Liver (tissue), 3 donors: ENCODE results near the gene JAKMIP1.

ENCODE experiments used
- EGR1 ChIP-seq, 2 donors: IDR thresholded peaks; 2 replicates each; pipeline ENCODE4 v1.6.1; 2016 to 2018; ENCODE audit warnings: antibody characterized with exemption in 2 of 2, low read depth in 2 of 2
- YY1 ChIP-seq: IDR thresholded peaks from 2 replicates; pipeline ENCODE4 v1.6.1; 2016; ENCODE audit warnings: antibody characterized with exemption, mild to moderate bottlenecking
- TF ChIP-seq, protein P1 (sequence below): fragments of 150-350 bp; IDR thresholded peaks from 2 replicates; pipeline ENCODE4 v1.5.1; 2017; ENCODE audit warnings: improper control_type of control experiment, low read depth, low read length; ENCODE audit not compliant: missing input control
- TF ChIP-seq, protein P2 (sequence below): IDR thresholded peaks from 2 replicates; pipeline ENCODE4 v1.6.1; 2016; ENCODE audit warnings: antibody characterized with exemption, mild to moderate bottlenecking
- donor health status: healthy.
- donor health status: healthy.

GRCh38 chr4:6205973-6206372 lies 5.6 kb upstream of the JAKMIP1 start:
- TF ChIP-seq, protein P1, sequence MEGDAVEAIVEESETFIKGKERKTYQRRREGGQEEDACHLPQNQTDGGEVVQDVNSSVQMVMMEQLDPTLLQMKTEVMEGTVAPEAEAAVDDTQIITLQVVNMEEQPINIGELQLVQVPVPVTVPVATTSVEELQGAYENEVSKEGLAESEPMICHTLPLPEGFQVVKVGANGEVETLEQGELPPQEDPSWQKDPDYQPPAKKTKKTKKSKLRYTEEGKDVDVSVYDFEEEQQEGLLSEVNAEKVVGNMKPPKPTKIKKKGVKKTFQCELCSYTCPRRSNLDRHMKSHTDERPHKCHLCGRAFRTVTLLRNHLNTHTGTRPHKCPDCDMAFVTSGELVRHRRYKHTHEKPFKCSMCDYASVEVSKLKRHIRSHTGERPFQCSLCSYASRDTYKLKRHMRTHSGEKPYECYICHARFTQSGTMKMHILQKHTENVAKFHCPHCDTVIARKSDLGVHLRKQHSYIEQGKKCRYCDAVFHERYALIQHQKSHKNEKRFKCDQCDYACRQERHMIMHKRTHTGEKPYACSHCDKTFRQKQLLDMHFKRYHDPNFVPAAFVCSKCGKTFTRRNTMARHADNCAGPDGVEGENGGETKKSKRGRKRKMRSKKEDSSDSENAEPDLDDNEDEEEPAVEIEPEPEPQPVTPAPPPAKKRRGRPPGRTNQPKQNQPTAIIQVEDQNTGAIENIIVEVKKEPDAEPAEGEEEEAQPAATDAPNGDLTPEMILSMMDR = no peak
- TF ChIP-seq YY1 (no peak), EGR1 (IDR thresholded peaks at IDR 0.05; ENCODE audit: low read depth in 2 of 2) (no peak)
- TF ChIP-seq, protein P2, sequence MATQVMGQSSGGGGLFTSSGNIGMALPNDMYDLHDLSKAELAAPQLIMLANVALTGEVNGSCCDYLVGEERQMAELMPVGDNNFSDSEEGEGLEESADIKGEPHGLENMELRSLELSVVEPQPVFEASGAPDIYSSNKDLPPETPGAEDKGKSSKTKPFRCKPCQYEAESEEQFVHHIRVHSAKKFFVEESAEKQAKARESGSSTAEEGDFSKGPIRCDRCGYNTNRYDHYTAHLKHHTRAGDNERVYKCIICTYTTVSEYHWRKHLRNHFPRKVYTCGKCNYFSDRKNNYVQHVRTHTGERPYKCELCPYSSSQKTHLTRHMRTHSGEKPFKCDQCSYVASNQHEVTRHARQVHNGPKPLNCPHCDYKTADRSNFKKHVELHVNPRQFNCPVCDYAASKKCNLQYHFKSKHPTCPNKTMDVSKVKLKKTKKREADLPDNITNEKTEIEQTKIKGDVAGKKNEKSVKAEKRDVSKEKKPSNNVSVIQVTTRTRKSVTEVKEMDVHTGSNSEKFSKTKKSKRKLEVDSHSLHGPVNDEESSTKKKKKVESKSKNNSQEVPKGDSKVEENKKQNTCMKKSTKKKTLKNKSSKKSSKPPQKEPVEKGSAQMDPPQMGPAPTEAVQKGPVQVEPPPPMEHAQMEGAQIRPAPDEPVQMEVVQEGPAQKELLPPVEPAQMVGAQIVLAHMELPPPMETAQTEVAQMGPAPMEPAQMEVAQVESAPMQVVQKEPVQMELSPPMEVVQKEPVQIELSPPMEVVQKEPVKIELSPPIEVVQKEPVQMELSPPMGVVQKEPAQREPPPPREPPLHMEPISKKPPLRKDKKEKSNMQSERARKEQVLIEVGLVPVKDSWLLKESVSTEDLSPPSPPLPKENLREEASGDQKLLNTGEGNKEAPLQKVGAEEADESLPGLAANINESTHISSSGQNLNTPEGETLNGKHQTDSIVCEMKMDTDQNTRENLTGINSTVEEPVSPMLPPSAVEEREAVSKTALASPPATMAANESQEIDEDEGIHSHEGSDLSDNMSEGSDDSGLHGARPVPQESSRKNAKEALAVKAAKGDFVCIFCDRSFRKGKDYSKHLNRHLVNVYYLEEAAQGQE = no peak
